Spleen (tissue), 7 donors: ENCODE results near the gene EDN2.

Experiments used
- CTCF ChIP-seq, 11 experiments: fragments of 200-600 bp in 7 of 11; fragments of 450-650 bp in 4 of 11; sonication (generic) in 4 of 11; IDR thresholded peaks in 8 of 11; conservative IDR thresholded peaks in 3 of 11; 1 replicate in 7 of 11; 2 replicates in 4 of 11; pipeline versions ENCODE4 v1.4.0 to v1.8.0; 2016 to 2021; ENCODE audit warnings: antibody characterized with exemption in 11 of 11, inconsistent platforms in 4 of 11, mild to moderate bottlenecking in 1 of 11
- POLR2A ChIP-seq, 3 donors: fragments of 450-650 bp; IDR thresholded peaks; one replicate each; pipeline ENCODE4 v1.5.1; 2017; ENCODE audit warnings: antibody characterized with exemption in 3 of 3, mild to moderate bottlenecking in 1 of 3
- POLR2AphosphoS5 ChIP-seq, 3 donors: sonication (generic); formaldehyde crosslinking; IDR thresholded peaks; one replicate each; pipeline ENCODE4 v1.5.1; 2017; ENCODE audit warnings: antibody characterized with exemption in 3 of 3
- donor health status: DM: no; HTN: no; CAD: no; lungs with moderate emphysema.
- donor health status: DM: no; HTN: no; CAD: no.
- donor health status: DM: no; HTN: no; CAD: no.

GRCh38 chr1:41490911-41491310 lies 6.4 kb upstream of the EDN2 start:
- TF ChIP-seq POLR2AphosphoS5 (IDR thresholded peaks at IDR 0.05): no peak
- no peak for TF ChIP-seq CTCF (IDR thresholded peaks at IDR 0.05 in 8 of 11, conservative IDR thresholded peaks at IDR 0.05 in 3 of 11)
- TF ChIP-seq POLR2A (IDR thresholded peaks at IDR 0.05): no peak
